HepG2 (cell line): Measurements from ENCODE around the gene KIF7. TPM values are rescaled to one million over a fixed set of nuclear protein-coding genes. Genes with fewer than 3 reads are reported as not detected.
A peak's percentile ranks its signal among the peaks of the same experiment; 100 is the strongest.

Source experiments
- ATAC-seq: fragments of 200-7000 bp; cut with Tn5 transposase; 3 replicates; pipeline ENCODE4 v1.9.1; 2020; ENCODE audit warnings: mild to moderate bottlenecking, moderate library complexity
- BruUV-seq: library from RNA; stranded (reverse); fragments of 400-500 nt; replicated peaks from 2 replicates; lab custom pipeline; 2021; lab: Mats Ljungman, UMichigan
- CTCF ChIA-PET: fragments of 300-600 bp; formaldehyde crosslinking; extraction: SDS; loops from one replicate; lab custom pipeline; 2021; ENCODE audit warnings: low total read pairs, inconsistent platforms, low intra/inter-chr PET ratio; lab: Yijun Ruan, JAX
- POLR2A ChIA-PET: fragments of 350-600 bp; sonication (Branson Sonifier 250); formaldehyde crosslinking; loops from one replicate; lab custom pipeline; 2020; ENCODE audit warnings: antibody characterized with exemption, inconsistent platforms; lab: Yijun Ruan, JAX
- DNase-seq: peaks from one replicate; pipeline ENCODE4 v3.0.0-alpha.2; 2015; ENCODE audit warnings: low spot score
- FAIRE-seq: peaks from 3 replicates; lab custom pipeline; 2011; peaks lifted over from hg19 to GRCh38; lab: Jason Lieb, UNC
- H2AFZ ChIP-seq: one replicate; pipeline ENCODE4 v1.6.1; 2011; ENCODE audit warnings: low read length, inconsistent platforms
- H3K27ac ChIP-seq: fragments of 300-600 bp; 3 replicates; pipeline ENCODE4 v1.8.0; 2011; ENCODE audit warnings: mixed run types, mild to moderate bottlenecking, mixed read lengths, low read length, inconsistent platforms; ENCODE audit not compliant: insufficient read depth; ENCODE audit errors: extremely low read length
- H3K27me3 ChIP-seq, 2 experiments: fragments of 200-600 bp in 1 of 2; 2 replicates in 1 of 2; 3 replicates in 1 of 2; pipeline versions ENCODE4 v1.6.0 to v1.8.0; 2011; ENCODE audit warnings: low read length in 2 of 2, mild to moderate bottlenecking in 2 of 2, moderate library complexity in 2 of 2, inconsistent platforms in 1 of 2; ENCODE audit not compliant: insufficient read depth in 2 of 2, control insufficient read depth in 1 of 2
- H3K36me3 ChIP-seq, 2 experiments: fragments of 200-600 bp in 1 of 2; replicated peaks in 1 of 2; 2 replicates in 1 of 2; 3 replicates in 1 of 2; pipeline versions ENCODE4 v1.5.1 to v1.8.0; 2011; ENCODE audit warnings: low read length in 2 of 2, inconsistent platforms in 1 of 2; ENCODE audit not compliant: insufficient read depth in 2 of 2, control insufficient read depth in 1 of 2
- H3K4me1 ChIP-seq: 2 replicates; pipeline ENCODE4 v1.5.1; 2012; ENCODE audit warnings: low read length, inconsistent platforms; ENCODE audit not compliant: insufficient read depth
- H3K4me2 ChIP-seq: 2 replicates; pipeline ENCODE4 v1.6.0; 2011; ENCODE audit warnings: low read depth, low read length, inconsistent platforms
- H3K4me3 ChIP-seq, 3 experiments: fragments of 200-600 bp in 1 of 3; sonication (generic), shearing (Covaris generic) in 1 of 3; replicated peaks in 1 of 3; 2 replicates each; pipeline ENCODE4 v1.5.1; 2011 to 2016; ENCODE audit warnings: low read length in 3 of 3, inconsistent platforms in 2 of 3, low read depth in 2 of 3, mild to moderate bottlenecking in 2 of 3, control low read depth in 1 of 3, mixed read lengths in 1 of 3; ENCODE audit not compliant: insufficient read depth in 1 of 3
- H3K79me2 ChIP-seq: one replicate; pipeline ENCODE4 v1.6.1; 2011; ENCODE audit warnings: low read length, inconsistent platforms; ENCODE audit not compliant: insufficient read depth
- H3K9ac ChIP-seq: 2 replicates; pipeline ENCODE4 v1.6.0; 2011; ENCODE audit warnings: mild to moderate bottlenecking, low read depth, low read length, inconsistent platforms; ENCODE audit not compliant: insufficient read depth
- H3K9me3 ChIP-seq: 2 replicates; pipeline ENCODE4 v1.5.1; 2012; ENCODE audit warnings: mild to moderate bottlenecking, low read length
- H4K20me1 ChIP-seq: 2 replicates; pipeline ENCODE4 v1.6.0; 2011; ENCODE audit warnings: inconsistent platforms, mild to moderate bottlenecking, low read length, moderate library complexity; ENCODE audit not compliant: insufficient read depth
- AGO2 ChIP-seq: fragments of 200-400 bp; formaldehyde crosslinking; optimal IDR thresholded peaks from 2 replicates; pipeline ENCODE3; 2017; ENCODE audit warnings: mild to moderate bottlenecking, low read depth, low read length, moderate library complexity
- NFE2 ChIP-seq: sonication (generic); formaldehyde crosslinking; IDR thresholded peaks from 2 replicates; pipeline ENCODE4 v1.4.0; 2020; ENCODE audit warnings: missing genetic modification reagents
- ZFP36L1 ChIP-seq: sonication (generic); formaldehyde crosslinking; IDR thresholded peaks from 2 replicates; pipeline ENCODE4 v1.8.0; 2022; ENCODE audit warnings: mild to moderate bottlenecking, missing genetic modification reagents, moderate library complexity
- ZIK1 ChIP-seq: sonication (generic); formaldehyde crosslinking; IDR thresholded peaks from 2 replicates; pipeline ENCODE4 v1.5.0; 2020; ENCODE audit warnings: mild to moderate bottlenecking, low read depth, missing genetic modification reagents, borderline replicate concordance
- ZNF431 ChIP-seq: sonication (generic); formaldehyde crosslinking; IDR thresholded peaks from 2 replicates; pipeline ENCODE4 v1.9.0; 2022; ENCODE audit warnings: missing genetic modification reagents, low read depth, mild to moderate bottlenecking, borderline replicate concordance
- WGBS: methylation state at CpG from one replicate; pipeline ENCODE4 v1.1.6; 2017; ENCODE audit warnings: low lambda C conversion rate; 5-methylcytosine and 5-hydroxymethylcytosine counted together
- in situ Hi-C: cut with HindIII; loops from 2 replicates; pipeline ENCODE4 v1.10.0; 2017; ENCODE audit warnings: low pct_unique_long_range_greater_than_20kb; ENCODE audit not compliant: extremely low pct_ligation_motif_present
- intact Hi-C: fragments of 100-400 bp; cut with micrococcal nuclease; formaldehyde crosslinking; loops from one replicate; pipeline ENCODE4 v1.10.0; 2022; ENCODE audit not compliant: unreplicated experiment
- polyA plus RNA-seq, 8 experiments: library from polyadenylated mRNA; depleted of rRNA in 3 of 8; stranded (reverse) in 7 of 8; unstranded in 1 of 8; fragments of >200 nt; fragmentation: Illumina TruSeq in 4 of 8; extraction: Trizol in 4 of 8; gene quantifications; 2 replicates each; pipeline versions ENCODE4 v1.2.1 to v1.2.3, GENCODE V29; 2011 to 2016; ENCODE audit warnings: low read depth in 4 of 8, missing spikeins in 1 of 8, mixed read lengths in 1 of 8; ENCODE audit not compliant: insufficient read depth in 1 of 8
- total RNA-seq, 5 experiments: library from RNA; depleted of rRNA; stranded (reverse); fragments of >200 nt; fragmentation: Illumina TruSeq; extraction: Trizol; gene quantifications; 2 replicates each; pipeline ENCODE4 v1.2.3, GENCODE V29; 2016; ENCODE audit warnings: low read depth in 1 of 5
- TF ChIP-seq, protein P1 (sequence below): sonication (generic); formaldehyde crosslinking; IDR thresholded peaks from 2 replicates; pipeline ENCODE4 v1.4.0; 2020; ENCODE audit warnings: missing genetic modification reagents, borderline replicate concordance
- TF ChIP-seq, protein P2 (sequence below): sonication (generic); formaldehyde crosslinking; IDR thresholded peaks from 2 replicates; pipeline ENCODE4 v1.4.0; 2020; ENCODE audit warnings: missing genetic modification reagents

Gene KIF7
- total and polyA plus RNA-seq, 2 of the 13 experiments (the other 11 are each of a cell fraction or from before 2014, with no cell fraction given), result 1.5 to 6.2 TPM

DNA sequence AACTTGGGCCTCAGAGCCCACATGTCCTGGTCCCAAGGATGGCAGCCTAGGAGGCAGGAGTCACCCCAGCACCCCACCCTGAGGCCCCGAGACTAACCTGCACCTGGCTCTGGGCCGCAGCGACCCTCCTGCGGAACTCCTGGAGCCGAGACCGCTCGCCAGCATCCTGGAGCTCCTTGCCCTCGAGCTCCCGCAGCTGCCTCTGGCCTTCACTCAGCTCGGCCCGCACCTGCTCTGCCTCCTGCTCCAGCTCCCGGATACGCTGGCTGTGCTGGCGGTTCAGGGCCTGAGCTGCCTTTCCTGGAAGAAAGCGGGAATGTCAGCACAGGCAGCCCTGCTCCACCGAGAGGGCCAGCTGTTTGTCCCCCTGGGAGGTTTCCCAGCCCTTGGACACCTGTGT lies 13.2 kb downstream of the KIF7 start:
- FAIRE-seq (no peak), DNase-seq (no peak), ATAC-seq (no peak)
- Histone ChIP-seq H3K9ac (no peak overlapping the region), H3K27me3 (no peaks in the 10 kb centered on the region), H3K36me3 (peaks cover 0 to 2% of the 10 kb centered on the region in 2 experiments; a peak in 1 of 5 replicates), H3K9me3 (no peaks in the 10 kb centered on the region), H4K20me1 (no peaks in the 10 kb centered on the region), H3K4me2 (no peak overlapping the region), H3K4me3 (no peak overlapping the region), H2AFZ (no peak overlapping the region), H3K79me2 (no peaks in the 10 kb centered on the region), H3K27ac (no peak overlapping the region), H3K4me1 (no peaks in the 10 kb centered on the region)
- in situ Hi-C loops, result no loop called here
- intact Hi-C loops, result no loop called here
- no peak for TF ChIP-seq ZIK1 (CRISPR knock-in tag)
- TF ChIP-seq AGO2, result peak; percentile 26
- CTCF ChIA-PET, result no interaction called here
- POLR2A ChIA-PET, result no interaction called here
- no TSS peak for BruUV-seq
- 98% methylated on average over 8 of the region's 16 CpGs for WGBS

DNA sequence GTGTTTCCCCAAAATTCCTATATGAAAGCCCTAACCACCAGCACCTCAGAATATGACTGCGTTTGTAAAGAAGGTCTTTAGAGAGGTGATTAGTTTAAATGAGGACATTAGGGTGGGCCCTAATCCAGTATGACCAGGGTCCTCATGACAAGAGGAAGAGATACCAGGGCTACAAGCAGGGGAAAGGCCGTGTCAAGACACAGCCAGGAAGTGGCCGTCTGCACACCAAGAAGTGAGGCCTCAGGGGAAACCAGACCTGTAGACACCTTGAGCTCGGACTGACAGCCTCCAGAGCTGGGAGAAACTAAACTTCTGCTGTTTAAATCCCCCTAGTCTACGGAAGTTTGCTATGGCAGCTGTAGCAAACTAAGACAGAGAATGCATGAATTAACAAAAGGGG lies 14.2 kb downstream of the KIF7 start:
- BruUV-seq, result no TSS peak
- Histone ChIP-seq H2AFZ (no peak overlapping the region), H3K4me1 (no peaks in the 10 kb centered on the region), H3K27me3 (no peaks in the 10 kb centered on the region), H3K9me3 (no peaks in the 10 kb centered on the region), H3K4me2 (no peak overlapping the region), H4K20me1 (no peaks in the 10 kb centered on the region), H3K4me3 (no peak overlapping the region), H3K79me2 (no peaks in the 10 kb centered on the region), H3K36me3 (peaks cover 0 to 2% of the 10 kb centered on the region in 2 experiments; a peak in 1 of 5 replicates), H3K9ac (no peak overlapping the region), H3K27ac (no peak overlapping the region)
- intact Hi-C loops, result no loop called here
- WGBS, result 94% methylated on average over 5 of the region's 5 CpGs
- ATAC-seq (no peak), DNase-seq (no peak), FAIRE-seq (no peak)
- CTCF ChIA-PET, result no interaction called here
- POLR2A ChIA-PET, result no interaction called here
- TF ChIP-seq NFE2 (CRISPR knock-in tag), result no peak
- TF ChIP-seq ZFP36L1, result no peak
- no peak for TF ChIP-seq ZNF431
- TF ChIP-seq, protein P1, sequence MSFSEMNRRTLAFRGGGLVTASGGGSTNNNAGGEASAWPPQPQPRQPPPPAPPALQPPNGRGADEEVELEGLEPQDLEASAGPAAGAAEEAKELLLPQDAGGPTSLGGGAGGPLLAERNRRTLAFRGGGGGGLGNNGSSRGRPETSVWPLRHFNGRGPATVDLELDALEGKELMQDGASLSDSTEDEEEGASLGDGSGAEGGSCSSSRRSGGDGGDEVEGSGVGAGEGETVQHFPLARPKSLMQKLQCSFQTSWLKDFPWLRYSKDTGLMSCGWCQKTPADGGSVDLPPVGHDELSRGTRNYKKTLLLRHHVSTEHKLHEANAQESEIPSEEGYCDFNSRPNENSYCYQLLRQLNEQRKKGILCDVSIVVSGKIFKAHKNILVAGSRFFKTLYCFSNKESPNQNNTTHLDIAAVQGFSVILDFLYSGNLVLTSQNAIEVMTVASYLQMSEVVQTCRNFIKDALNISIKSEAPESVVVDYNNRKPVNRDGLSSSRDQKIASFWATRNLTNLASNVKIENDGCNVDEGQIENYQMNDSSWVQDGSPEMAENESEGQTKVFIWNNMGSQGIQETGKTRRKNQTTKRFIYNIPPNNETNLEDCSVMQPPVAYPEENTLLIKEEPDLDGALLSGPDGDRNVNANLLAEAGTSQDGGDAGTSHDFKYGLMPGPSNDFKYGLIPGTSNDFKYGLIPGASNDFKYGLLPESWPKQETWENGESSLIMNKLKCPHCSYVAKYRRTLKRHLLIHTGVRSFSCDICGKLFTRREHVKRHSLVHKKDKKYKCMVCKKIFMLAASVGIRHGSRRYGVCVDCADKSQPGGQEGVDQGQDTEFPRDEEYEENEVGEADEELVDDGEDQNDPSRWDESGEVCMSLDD, result no peak
- TF ChIP-seq, protein P2, sequence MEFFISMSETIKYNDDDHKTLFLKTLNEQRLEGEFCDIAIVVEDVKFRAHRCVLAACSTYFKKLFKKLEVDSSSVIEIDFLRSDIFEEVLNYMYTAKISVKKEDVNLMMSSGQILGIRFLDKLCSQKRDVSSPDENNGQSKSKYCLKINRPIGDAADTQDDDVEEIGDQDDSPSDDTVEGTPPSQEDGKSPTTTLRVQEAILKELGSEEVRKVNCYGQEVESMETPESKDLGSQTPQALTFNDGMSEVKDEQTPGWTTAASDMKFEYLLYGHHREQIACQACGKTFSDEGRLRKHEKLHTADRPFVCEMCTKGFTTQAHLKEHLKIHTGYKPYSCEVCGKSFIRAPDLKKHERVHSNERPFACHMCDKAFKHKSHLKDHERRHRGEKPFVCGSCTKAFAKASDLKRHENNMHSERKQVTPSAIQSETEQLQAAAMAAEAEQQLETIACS (CRISPR knock-in tag), result no peak
- TF ChIP-seq, all 625 proteins: peak for 0
- in situ Hi-C loops, result no loop called here
